Measurements from ENCODE around the gene NR3C2. TPM values are rescaled to one million over a fixed set of nuclear protein-coding genes. Genes with fewer than 3 reads are reported as not detected.

Gene NR3C2
- total RNA-seq, 1 experiment from 2014 or later: 0.26 TPM

DNA sequence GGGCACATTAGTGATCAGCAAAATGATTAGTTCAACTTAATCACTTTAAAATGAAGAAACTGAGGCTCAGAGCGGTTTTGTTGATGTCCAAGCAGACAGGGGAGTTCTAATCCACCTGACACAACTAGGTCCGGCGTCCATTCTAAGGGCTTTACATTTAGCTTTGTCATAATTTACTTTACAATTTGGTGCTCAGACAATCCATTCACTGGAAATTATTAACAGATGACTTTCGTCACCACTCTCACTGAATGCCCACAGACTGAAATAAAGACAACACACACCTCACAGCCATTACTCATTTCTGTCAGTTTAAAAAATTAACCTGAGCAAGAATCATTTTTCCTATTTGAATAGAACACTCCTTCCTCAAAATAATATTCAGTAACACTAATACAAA lies 10.8 kb downstream of the NR3C2 start:
- ChIA-PET POLR2A (no interaction called here), CTCF (no interaction called here)
- Histone ChIP-seq H3K27ac (ENCODE audit: low read length) (no peak overlapping the region), H3K4me3 (ENCODE audit: low read depth in 2 of 2, low read length in 2 of 2) (no peak overlapping the region), H3K9me3 (ENCODE audit: control insufficient read depth, insufficient read depth, low read depth, low read length) (no peaks in the 10 kb centered on the region), H3K36me3 (ENCODE audit: control insufficient read depth, insufficient read depth, low read length) (no peaks in the 10 kb centered on the region), H3K4me1 (ENCODE audit: control insufficient read depth, insufficient read depth, low read length) (no peaks in the 10 kb centered on the region), H3K27me3 (ENCODE audit: control insufficient read depth, insufficient read depth, low read length) (no peaks in the 10 kb centered on the region)
- ATAC-seq (no peak), DNase-seq (ENCODE audit: low read depth, low spot score) (no peak)
- intact Hi-C loops (cut with micrococcal nuclease; ENCODE audit: unreplicated experiment): no loop called here
- BruUV-seq (replicated peaks): no TSS peak
- in situ Hi-C loops (cut with HindIII; ENCODE audit: low pct_unique_long_range_greater_than_20kb, low sequenced_read_pairs): no loop called here
- TF ChIP-seq TCF7L2 (IDR thresholded peaks at IDR 0.05; ENCODE audit: low read depth, low read length): no peak
- TF ChIP-seq, protein P1, sequence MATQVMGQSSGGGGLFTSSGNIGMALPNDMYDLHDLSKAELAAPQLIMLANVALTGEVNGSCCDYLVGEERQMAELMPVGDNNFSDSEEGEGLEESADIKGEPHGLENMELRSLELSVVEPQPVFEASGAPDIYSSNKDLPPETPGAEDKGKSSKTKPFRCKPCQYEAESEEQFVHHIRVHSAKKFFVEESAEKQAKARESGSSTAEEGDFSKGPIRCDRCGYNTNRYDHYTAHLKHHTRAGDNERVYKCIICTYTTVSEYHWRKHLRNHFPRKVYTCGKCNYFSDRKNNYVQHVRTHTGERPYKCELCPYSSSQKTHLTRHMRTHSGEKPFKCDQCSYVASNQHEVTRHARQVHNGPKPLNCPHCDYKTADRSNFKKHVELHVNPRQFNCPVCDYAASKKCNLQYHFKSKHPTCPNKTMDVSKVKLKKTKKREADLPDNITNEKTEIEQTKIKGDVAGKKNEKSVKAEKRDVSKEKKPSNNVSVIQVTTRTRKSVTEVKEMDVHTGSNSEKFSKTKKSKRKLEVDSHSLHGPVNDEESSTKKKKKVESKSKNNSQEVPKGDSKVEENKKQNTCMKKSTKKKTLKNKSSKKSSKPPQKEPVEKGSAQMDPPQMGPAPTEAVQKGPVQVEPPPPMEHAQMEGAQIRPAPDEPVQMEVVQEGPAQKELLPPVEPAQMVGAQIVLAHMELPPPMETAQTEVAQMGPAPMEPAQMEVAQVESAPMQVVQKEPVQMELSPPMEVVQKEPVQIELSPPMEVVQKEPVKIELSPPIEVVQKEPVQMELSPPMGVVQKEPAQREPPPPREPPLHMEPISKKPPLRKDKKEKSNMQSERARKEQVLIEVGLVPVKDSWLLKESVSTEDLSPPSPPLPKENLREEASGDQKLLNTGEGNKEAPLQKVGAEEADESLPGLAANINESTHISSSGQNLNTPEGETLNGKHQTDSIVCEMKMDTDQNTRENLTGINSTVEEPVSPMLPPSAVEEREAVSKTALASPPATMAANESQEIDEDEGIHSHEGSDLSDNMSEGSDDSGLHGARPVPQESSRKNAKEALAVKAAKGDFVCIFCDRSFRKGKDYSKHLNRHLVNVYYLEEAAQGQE (IDR thresholded peaks at IDR 0.05; ENCODE audit: insufficient read depth in 1 of 2, low read depth in 2 of 2, low read length in 1 of 2): no peak

DNA sequence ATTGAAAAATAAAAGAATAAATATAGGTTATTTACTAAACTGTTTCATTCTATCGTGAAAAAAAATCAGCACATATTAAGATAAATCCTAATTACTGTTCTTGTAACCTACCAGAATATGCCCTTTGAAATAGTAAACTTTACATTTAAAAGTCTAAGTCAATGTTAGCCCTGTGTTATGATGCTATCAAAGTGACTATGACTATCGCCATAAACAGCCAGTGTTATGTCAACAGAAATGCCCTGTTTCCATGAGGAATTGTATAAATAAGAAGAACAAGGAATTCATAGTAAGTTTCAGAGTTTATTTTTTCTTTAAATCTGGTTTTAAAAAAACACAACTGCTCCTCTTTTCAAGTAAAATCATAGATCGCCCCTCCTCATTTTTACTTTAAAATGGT lies 11.4 kb downstream of the NR3C2 start:
- TF ChIP-seq TCF7L2 (IDR thresholded peaks at IDR 0.05; ENCODE audit: low read depth, low read length) (no peak), SIN3A (IDR thresholded peaks at IDR 0.05; ENCODE audit: borderline replicate concordance, insufficient read depth, low read depth, low read length) (no peak), POLR2AphosphoS5 (IDR thresholded peaks at IDR 0.05; ENCODE audit: low read depth, low read length) (no peak)
- TF ChIP-seq, protein P1 (IDR thresholded peaks at IDR 0.05; ENCODE audit: insufficient read depth in 1 of 2, low read depth in 2 of 2, low read length in 1 of 2): no peak
- TF ChIP-seq, protein P2, sequence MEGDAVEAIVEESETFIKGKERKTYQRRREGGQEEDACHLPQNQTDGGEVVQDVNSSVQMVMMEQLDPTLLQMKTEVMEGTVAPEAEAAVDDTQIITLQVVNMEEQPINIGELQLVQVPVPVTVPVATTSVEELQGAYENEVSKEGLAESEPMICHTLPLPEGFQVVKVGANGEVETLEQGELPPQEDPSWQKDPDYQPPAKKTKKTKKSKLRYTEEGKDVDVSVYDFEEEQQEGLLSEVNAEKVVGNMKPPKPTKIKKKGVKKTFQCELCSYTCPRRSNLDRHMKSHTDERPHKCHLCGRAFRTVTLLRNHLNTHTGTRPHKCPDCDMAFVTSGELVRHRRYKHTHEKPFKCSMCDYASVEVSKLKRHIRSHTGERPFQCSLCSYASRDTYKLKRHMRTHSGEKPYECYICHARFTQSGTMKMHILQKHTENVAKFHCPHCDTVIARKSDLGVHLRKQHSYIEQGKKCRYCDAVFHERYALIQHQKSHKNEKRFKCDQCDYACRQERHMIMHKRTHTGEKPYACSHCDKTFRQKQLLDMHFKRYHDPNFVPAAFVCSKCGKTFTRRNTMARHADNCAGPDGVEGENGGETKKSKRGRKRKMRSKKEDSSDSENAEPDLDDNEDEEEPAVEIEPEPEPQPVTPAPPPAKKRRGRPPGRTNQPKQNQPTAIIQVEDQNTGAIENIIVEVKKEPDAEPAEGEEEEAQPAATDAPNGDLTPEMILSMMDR (IDR thresholded peaks at IDR 0.05): no peak
- Histone ChIP-seq H3K27ac (ENCODE audit: low read length) (no peak overlapping the region), H3K36me3 (ENCODE audit: control insufficient read depth, insufficient read depth, low read length) (no peaks in the 10 kb centered on the region), H3K9me3 (ENCODE audit: control insufficient read depth, insufficient read depth, low read depth, low read length) (no peaks in the 10 kb centered on the region), H3K4me1 (ENCODE audit: control insufficient read depth, insufficient read depth, low read length) (no peaks in the 10 kb centered on the region), H3K27me3 (ENCODE audit: control insufficient read depth, insufficient read depth, low read length) (no peaks in the 10 kb centered on the region), H3K4me3 (ENCODE audit: low read depth in 2 of 2, low read length in 2 of 2) (no peak overlapping the region)
- in situ Hi-C loops (cut with HindIII; ENCODE audit: low pct_unique_long_range_greater_than_20kb, low sequenced_read_pairs) (no loop called here), intact Hi-C loops (cut with micrococcal nuclease; ENCODE audit: unreplicated experiment) (no loop called here)
- ChIA-PET CTCF (no interaction called here), POLR2A (no interaction called here)
- ATAC-seq: no peak
- no peak for DNase-seq (ENCODE audit: low read depth, low spot score)
- no TSS peak for BruUV-seq (replicated peaks)

Data from Panc1 (cell line).